Renal cortex interstitium (tissue), 15 donors: Measurements from ENCODE around the gene LRRN2. TPM values are rescaled to one million over a fixed set of nuclear protein-coding genes. Genes with fewer than 3 reads are reported as not detected.
"Not testable (repeated sequence)": the region's sequence is repeated elsewhere in the genome, so short reads cannot be mapped to it uniquely, and the experiment has no call there.

Source experiments
- DNase-seq, 11 donors: peaks; one replicate each; pipeline ENCODE4 v3.0.0-alpha.2; 2013; ENCODE audit warnings: low read depth in 9 of 11, low spot score in 4 of 11; ENCODE audit errors: extremely low read depth in 1 of 11
- long read RNA-seq, 16 experiments: transcript quantifications; one replicate each; lab custom pipeline, GENCODE V29; 2026
- polyA plus RNA-seq, 3 donors: library from polyadenylated mRNA; unstranded; fragments of 120-200 nt; gene quantifications; one replicate each; pipeline ENCODE4 v1.2.1, GENCODE V29; 2013; ENCODE audit not compliant: insufficient read length in 3 of 3

The LRRN2 gene
- polyA plus RNA-seq: 10 to 100 TPM; 10.8 to 14.2 (median 13.4) TPM
- long read RNA-seq, donor 1, full-length matches to known transcripts: 12 of 12 reads
- long read RNA-seq, donor 1, partial matches to known transcripts: 0 of 12 reads
- long read RNA-seq, donor 1, other reads (novel, unspliced or antisense): 0 of 12 reads
- long read RNA-seq, donor 2, full-length matches to known transcripts: 11 of 11 reads
- long read RNA-seq, donor 2, partial matches to known transcripts: 0 of 11 reads
- long read RNA-seq, donor 2, other reads (novel, unspliced or antisense): 0 of 11 reads
- long read RNA-seq, donor 3, full-length matches to known transcripts: 21 of 21 reads
- long read RNA-seq, donor 3, partial matches to known transcripts: 0 of 21 reads
- long read RNA-seq, donor 3, other reads (novel, unspliced or antisense): 0 of 21 reads
- long read RNA-seq, donor 4, full-length matches to known transcripts: 11 of 11 reads
- long read RNA-seq, donor 4, partial matches to known transcripts: 0 of 11 reads
- long read RNA-seq, donor 4, other reads (novel, unspliced or antisense): 0 of 11 reads
- long read RNA-seq, donor 5: 0 reads
- long read RNA-seq, donor 6, full-length matches to known transcripts: 14 of 14 reads
- long read RNA-seq, donor 6, partial matches to known transcripts: 0 of 14 reads
- long read RNA-seq, donor 6, other reads (novel, unspliced or antisense): 0 of 14 reads
- long read RNA-seq, donor 7, full-length matches to known transcripts: 12 of 12 reads
- long read RNA-seq, donor 7, partial matches to known transcripts: 0 of 12 reads
- long read RNA-seq, donor 7, other reads (novel, unspliced or antisense): 0 of 12 reads
- long read RNA-seq, donor 8, full-length matches to known transcripts: 19 of 19 reads
- long read RNA-seq, donor 8, partial matches to known transcripts: 0 of 19 reads
- long read RNA-seq, donor 8, other reads (novel, unspliced or antisense): 0 of 19 reads
- long read RNA-seq, donor 9, full-length matches to known transcripts: 8 of 8 reads
- long read RNA-seq, donor 9, partial matches to known transcripts: 0 of 8 reads
- long read RNA-seq, donor 9, other reads (novel, unspliced or antisense): 0 of 8 reads
- long read RNA-seq, donor 10, full-length matches to known transcripts: 10 of 10 reads
- long read RNA-seq, donor 10, partial matches to known transcripts: 0 of 10 reads
- long read RNA-seq, donor 10, other reads (novel, unspliced or antisense): 0 of 10 reads
- long read RNA-seq, donor 11, full-length matches to known transcripts: 13 of 13 reads
- long read RNA-seq, donor 11, partial matches to known transcripts: 0 of 13 reads
- long read RNA-seq, donor 11, other reads (novel, unspliced or antisense): 0 of 13 reads
- long read RNA-seq, donor 12, full-length matches to known transcripts: 8 of 8 reads
- long read RNA-seq, donor 12, partial matches to known transcripts: 0 of 8 reads
- long read RNA-seq, donor 12, other reads (novel, unspliced or antisense): 0 of 8 reads
- long read RNA-seq, donor 13, full-length matches to known transcripts: 21 of 21 reads
- long read RNA-seq, donor 13, partial matches to known transcripts: 0 of 21 reads
- long read RNA-seq, donor 13, other reads (novel, unspliced or antisense): 0 of 21 reads
- long read RNA-seq, donor 14, full-length matches to known transcripts: 3 of 3 reads
- long read RNA-seq, donor 14, partial matches to known transcripts: 0 of 3 reads
- long read RNA-seq, donor 14, other reads (novel, unspliced or antisense): 0 of 3 reads
- long read RNA-seq, donor 15, full-length matches to known transcripts: 8 of 8 reads
- long read RNA-seq, donor 15, partial matches to known transcripts: 0 of 8 reads
- long read RNA-seq, donor 15, other reads (novel, unspliced or antisense): 0 of 8 reads
- long read RNA-seq, donor 16, full-length matches to known transcripts: 22 of 22 reads
- long read RNA-seq, donor 16, partial matches to known transcripts: 0 of 22 reads
- long read RNA-seq, donor 16, other reads (novel, unspliced or antisense): 0 of 22 reads

DNA sequence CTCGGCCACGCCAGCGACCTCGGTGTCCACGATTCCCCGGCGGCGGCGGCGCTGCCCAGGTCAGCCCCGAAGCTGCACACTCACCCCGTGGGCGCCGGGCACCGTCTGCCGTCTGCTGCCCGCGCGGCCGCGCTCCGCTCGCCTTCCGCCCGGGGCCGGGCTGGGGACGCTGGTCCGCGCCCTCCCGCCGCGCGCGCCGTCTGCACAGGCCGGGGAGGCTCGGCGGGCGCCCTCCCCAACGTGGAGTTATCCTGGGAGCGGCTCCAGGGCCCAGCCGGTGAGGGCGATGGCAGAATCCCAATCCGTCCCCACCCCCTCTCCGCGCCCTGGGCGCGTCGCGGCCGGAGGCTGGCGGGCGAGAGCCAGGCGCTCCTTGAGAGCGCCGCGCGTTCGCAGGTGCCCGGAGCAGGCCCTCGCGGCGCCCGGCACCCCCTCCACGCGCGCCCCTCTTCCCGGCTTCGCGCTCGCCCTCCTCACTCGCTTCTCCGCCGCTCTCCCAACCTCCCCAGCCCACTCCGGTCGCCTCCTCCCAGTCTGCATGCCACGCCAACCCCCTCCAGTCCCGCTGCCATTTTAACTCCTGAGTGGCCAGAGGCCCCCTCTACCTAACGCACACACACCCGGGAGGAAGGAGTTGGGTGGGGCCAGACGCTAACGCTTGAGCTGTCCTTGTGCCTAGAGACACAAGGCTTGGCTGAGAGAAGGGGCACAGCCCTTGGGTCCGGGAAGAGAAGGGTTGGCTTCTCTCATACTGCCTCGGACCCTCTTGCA, at the start of gene LRRN2:
Gene LRRN2, minus strand, starts transcription at position 503 of the 771 bp plus-strand sequence. CDS start 65,746 bp downstream, outside the sequence.
- DNase-seq: peak in 1 of 11 donors; percentile 20

DNA sequence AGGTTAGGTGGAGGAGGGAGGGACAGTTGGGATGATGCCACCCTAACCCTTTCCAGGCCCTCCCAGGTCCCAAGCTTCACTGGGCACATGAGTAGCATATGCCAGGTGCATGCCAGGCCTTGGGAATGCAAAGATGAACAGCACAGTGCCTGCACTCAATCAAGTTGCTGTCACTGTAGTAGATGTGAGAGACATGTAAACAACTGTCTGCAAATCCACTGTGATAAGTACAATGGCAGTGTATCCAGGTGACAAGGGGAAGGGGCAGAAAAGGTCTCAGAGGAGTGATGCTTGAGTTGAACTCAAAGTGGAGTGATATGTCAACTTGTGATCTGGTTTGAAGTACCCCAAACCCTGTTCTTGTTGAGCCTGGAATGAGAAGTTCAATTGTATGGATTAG, 49.5 kb upstream of the LRRN2 start:
- DNase-seq: no peak

DNA sequence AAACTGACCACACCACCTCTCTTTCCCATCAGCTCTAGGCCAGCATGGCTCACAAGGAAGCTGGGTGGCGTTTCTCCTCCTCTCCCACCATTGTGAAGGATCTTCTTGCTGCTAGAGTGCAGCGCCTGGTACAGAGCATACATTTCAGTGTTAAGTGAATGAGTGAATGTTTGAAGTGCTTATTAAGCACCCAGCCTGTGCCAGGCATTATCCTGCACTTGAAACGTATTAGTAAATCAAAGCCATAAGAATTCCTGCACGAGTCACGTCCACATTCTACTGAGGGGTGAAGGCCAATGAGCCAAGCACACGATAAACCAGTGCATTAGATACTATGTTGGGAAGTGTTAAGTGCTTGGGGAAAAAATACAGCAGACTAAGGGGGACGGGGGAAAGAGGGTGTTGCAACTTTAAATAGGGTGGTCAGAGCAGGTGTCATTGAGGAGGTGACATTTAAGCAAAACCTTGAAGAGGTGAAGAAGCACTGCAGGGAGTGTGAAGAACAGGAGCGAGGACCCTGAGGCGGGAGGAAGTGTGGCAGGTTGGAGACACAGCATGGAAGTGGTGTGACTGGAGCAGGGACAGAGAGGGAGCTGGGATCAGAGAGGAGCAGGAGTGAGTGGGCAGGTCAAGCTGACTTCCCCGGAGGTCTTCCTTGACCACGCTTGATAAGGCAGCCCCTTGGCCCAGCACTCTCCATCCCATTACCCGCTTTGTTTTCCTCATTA, 48.5 kb upstream of the LRRN2 start:
- DNase-seq: no peak

DNA sequence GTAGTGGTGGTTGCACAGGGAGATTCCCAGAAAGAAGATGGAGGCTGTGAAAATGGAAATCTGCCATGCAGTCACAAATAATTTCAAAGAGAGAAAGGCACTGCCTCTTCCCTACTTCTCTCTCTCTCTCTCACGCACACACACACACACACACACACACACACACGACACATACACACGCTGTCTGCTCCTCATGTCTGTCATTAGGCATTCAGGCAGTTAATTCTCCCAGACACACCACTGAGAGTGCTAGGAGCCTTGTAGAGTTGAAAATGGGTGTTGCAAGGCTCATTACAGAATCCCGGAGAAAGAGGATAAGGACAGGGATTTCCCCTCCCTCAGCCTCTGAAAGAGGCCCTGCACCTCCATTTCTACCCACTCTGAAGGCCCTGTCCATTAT, 47.8 kb upstream of the LRRN2 start:
- DNase-seq: no peak

DNA sequence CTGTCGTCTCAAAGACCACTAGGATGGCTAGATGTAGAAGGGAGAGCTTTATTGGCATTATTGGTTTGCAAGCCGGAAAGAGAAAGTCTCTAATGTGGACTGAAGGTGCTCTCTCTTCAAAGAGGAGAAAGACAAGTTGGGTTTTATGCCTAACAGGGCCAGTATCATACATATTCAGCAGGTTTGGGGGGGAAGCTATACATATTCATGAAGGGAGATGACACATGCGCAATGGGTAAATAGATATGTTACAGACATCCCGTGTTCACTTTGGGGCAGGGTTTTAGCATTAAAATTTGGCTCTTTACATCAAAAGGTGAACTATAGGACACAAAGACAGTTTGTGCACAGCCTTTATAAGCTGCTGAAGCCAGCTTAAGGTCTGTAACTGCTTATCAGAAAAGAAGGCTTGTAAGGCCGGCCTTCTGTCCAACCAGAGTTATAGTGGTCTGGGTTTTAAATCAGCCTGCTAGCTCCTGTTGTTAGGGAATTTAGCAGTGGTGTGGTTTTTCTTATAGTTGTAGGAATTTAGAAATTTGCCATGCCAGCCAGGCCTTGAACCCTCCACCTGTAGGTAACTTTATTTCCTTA, 46.5 kb upstream of the LRRN2 start:
- DNase-seq: no peak

DNA sequence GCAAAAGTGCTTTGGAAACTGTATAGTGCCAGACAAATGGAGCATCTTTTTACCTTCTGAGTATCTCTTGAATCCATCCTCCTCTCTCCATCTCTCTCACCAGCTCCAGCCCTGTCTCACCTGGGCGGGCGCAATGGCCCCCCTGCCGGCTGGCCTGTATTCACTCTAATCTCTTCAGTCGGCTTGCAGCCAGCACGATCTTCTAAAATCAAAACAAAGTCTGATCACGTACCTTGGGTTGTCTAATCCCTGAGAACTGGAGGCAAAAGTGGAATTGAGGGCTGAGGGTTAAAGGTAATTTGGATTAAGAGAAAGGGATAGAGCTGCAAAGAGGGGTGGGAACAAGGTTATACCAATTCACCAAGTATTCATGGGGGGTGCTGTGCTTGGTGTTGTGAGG, 46.0 kb upstream of the LRRN2 start:
- DNase-seq: no peak

DNA sequence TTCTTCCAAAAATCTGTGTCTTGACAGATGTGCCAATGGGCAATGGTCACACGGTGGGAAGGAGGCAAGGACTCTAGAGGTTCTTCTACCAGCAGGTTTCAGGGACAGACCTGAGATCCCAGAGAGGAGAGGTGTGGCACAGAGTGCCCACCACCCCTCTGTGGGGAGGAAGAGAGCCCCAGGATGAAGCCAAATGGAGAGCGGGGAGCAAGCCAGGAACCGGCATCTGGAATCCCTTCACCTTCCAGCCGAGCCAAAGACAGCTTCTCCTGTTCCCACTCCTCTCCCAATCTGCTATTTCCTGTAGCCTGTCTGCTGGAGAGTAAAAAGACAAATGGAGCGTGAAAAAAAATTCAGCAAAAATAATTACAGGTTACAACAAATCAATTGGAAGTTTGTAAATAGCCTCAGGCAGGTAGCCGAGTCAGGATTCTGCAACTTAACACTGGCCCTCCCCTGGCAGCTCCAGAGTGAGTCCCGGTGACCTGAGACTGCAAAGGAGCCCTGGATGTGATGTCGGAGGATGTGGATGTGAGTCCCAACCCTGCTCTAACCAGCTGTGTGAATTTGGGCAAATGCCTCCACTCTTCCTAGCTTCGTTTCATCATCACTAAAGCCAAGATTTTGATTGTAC, 45.4 kb upstream of the LRRN2 start:
- no peak for DNase-seq

DNA sequence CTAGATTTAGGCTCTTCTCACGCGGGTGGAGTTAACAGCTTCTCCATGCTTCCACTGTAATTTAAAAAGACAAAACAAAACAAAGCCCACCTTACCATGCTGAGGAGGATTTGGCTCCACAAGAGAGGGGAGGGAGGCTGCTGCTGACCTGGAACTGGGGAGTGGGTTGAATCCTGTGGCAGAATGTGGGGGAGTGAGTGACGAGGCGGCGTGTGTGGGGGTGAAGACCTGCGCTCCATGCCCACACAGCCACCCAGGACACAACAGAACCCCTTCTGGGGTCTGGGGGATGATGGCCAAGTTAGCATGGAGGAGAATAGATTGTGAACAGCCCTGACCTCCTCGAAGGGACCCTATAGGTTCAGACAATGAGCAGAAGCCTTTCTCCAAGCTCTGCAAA, 44.0 kb upstream of the LRRN2 start:
- DNase-seq: no peak

DNA sequence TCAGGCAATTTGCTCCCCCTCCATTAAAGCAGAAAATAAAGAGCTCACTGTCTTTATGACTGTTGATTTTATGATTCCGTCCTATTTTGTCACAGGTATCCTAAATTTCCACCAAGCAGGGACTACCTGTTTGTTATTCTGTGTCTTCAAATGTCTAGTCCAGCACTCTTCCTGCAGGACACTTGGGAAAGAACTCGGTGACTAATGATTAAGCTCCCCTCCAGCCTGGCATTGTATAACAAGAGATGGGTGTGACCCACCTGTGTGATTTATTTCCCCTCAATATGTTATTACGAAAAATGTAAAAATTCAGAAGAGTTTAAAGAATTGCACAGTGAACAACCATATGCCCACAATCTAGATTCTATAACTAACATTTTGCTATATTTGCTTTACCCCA, 42.9 kb upstream of the LRRN2 start:
- no peak for DNase-seq

DNA sequence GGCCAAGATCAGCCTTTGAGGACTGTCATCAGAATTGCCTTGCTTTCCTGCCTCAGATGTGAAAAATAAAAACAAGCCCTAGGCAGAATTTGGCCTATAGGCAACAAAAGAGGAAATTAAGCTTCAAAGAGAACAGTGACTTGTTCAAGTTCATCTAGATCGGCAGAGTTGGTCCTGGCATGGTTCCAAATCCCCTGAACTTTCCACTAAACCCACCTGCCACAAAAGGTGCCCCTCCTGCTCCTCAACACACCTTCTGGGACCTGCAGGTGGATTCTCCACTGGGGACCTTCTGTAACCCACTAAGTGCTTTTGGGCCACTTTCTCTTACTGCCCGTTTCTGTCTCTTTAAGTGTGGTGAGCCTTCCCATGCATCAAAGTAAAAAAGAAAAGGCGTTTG, 42.5 kb upstream of the LRRN2 start:
- DNase-seq: no peak

DNA sequence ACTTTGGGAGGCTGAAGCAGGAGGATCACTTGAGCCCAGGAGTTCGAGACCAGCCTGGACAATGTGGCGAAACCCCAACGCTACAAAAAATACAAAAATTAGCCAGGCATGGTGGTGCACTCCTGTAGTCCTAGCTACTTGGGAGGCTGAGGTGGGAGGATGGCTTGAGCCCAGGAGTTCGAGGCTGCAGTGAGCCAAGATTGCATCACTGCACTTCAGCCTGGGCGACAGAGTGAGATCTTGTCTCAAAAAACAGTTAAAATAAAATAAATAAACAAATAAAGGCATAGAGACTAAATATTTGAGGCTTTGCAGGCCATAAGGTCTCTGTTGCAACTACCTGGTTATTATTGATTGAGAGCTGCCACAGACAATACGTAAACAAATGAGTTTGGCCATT, 41.9 kb upstream of the LRRN2 start:
- not testable (repeated sequence) for DNase-seq

DNA sequence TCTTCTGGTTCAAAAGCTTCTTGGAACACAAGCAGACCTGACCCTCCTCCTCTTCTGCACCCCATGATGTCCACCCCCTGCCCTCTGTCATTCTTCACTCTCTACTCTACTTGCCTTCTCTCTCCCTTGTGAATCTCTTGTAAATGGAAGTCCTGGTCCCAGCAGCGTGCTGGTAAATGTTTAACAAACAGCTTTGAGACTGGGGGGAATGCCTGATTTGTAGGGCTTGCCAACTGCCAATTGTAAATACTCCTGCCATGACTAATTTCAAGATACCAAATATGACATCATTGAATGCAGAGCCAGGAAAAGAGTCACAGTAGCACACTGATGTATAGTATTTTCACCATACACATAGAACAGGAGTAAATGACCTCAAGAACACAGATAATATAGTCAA, 40.9 kb upstream of the LRRN2 start:
- DNase-seq: no peak

DNA sequence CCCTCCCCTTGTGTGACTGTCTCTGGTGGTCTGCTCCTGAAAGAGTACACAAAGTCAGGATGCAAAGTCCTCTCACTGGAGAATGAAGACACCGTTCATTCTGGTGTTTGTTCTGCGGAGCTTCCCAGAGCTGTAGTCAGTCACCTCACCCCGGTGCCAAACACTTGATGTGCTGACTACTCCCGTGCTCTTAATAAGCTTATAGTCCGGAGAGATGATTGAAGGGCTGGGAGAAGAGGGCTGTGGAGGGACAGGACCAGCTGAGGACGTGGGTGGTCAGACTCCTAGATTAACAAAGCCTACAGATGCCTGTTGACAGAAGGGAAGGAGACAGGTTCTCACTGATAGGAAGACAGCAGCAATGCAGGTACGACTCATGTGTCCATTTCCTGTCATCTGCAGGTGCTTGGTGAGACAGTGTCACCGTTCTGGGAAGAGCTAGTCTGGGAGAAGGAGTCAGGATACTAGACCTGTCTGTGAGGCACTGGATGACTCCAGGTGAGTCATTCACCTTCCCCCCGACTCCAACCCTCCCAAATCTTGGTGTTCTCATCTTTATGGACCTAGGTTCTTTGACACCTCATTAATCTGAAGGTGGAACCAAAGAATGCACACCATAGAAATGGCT, 40.4 kb upstream of the LRRN2 start:
- DNase-seq: no peak

DNA sequence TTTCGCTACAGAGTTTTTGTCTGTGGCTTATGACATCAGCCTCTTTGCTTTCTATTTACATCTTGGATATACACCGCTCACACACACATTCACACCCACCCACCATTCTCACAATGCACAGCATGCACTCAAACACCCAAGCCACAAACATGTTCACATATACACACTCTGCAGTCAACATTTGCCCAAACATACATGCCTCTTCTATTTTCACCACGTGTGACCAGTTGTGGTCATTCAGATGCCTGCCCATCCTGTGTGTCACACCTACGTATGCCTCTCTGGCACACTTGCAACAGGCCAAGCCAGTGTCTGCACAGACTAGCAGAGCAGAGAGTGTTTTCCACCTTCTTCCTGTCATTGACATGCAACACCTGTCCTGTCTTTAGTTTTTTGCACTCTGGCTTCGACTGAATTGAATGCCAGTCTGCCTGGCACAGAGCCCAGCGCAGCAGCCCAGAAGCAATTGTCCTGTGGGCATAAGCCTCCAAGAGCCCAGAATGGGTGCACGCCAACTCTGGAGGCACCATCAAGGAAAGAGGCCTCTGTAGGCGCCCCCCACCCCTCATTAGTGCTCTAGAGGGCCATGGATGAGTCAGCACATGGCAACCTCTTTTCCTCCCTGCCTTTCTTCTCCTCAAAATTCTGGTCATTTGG, 37.7 kb upstream of the LRRN2 start:
- DNase-seq: no peak
